Ishikawa (cell line): ENCODE results near the gene NBR1.

Experiments used
- CEBPB ChIP-seq: IDR thresholded peaks from 2 replicates; pipeline ENCODE4 v1.6.1; 2012
- CREB1 ChIP-seq: IDR thresholded peaks from 2 replicates; pipeline ENCODE4 v1.6.1; 2012; ENCODE audit warnings: low read depth
- EGR1 ChIP-seq: IDR thresholded peaks from 2 replicates; pipeline ENCODE4 v1.6.1; 2012
- EP300 ChIP-seq: IDR thresholded peaks from 2 replicates; pipeline ENCODE4 v1.6.1; 2012; ENCODE audit warnings: borderline replicate concordance
- FOXM1 ChIP-seq: IDR thresholded peaks from 2 replicates; pipeline ENCODE4 v1.6.1; 2012; ENCODE audit warnings: low read depth, borderline replicate concordance
- MAX ChIP-seq: IDR thresholded peaks from 2 replicates; pipeline ENCODE4 v1.6.1; 2012
- NFIC ChIP-seq: IDR thresholded peaks from 2 replicates; pipeline ENCODE4 v1.6.1; 2012
- RAD21 ChIP-seq: IDR thresholded peaks from 2 replicates; pipeline ENCODE4 v1.6.1; 2012; ENCODE audit warnings: low read depth
- REST ChIP-seq: IDR thresholded peaks from 2 replicates; pipeline ENCODE4 v1.6.1; 2012; ENCODE audit warnings: low read depth, mild to moderate bottlenecking
- TAF1 ChIP-seq: IDR thresholded peaks from 2 replicates; pipeline ENCODE4 v1.6.1; 2012; ENCODE audit warnings: low read depth, mild to moderate bottlenecking
- TCF12 ChIP-seq: IDR thresholded peaks from 2 replicates; pipeline ENCODE4 v1.6.1; 2012; ENCODE audit warnings: low read depth
- TEAD4 ChIP-seq: IDR thresholded peaks from 2 replicates; pipeline ENCODE4 v1.6.1; 2012
- USF1 ChIP-seq: IDR thresholded peaks from 2 replicates; pipeline ENCODE4 v1.6.1; 2012
- YY1 ChIP-seq: IDR thresholded peaks from 2 replicates; pipeline ENCODE4 v1.6.1; 2012; ENCODE audit warnings: low read depth
- ZBTB7A ChIP-seq: IDR thresholded peaks from 2 replicates; pipeline ENCODE4 v1.6.1; 2012; ENCODE audit warnings: low read depth

The NBR1 gene

GRCh38 chr17:43169561-43170139 lies 1.4 kb upstream of the NBR1 start:
- no peak for TF ChIP-seq FOXM1
- TF ChIP-seq ZBTB7A: peak; percentile 47; the same call in 1 of the 2 replicates

GRCh38 chr17:43170140-43170765 lies 761 bp upstream of the NBR1 start:
- TF ChIP-seq NFIC: no peak
- no peak; the same call in none of the 2 replicates for TF ChIP-seq MAX
- no peak; the same call in 1 of the 2 replicates for TF ChIP-seq TAF1
- TF ChIP-seq ZBTB7A: 0 out of 2 replicates have a peak, but pooled peaks have one; percentile 33
- TF ChIP-seq CREB1: peak; percentile 97
- no peak for TF ChIP-seq TCF12

- peak; percentile 83 for TF ChIP-seq TEAD4
- no peak for TF ChIP-seq EGR1
- 0 out of 2 replicates have a peak, but pooled peaks have one; percentile 2 for TF ChIP-seq CEBPB
- TF ChIP-seq RAD21: no peak; the same call in 1 of the 2 replicates
- TF ChIP-seq NFIC: peak; percentile 52; the same call in 1 of the 2 replicates
- TF ChIP-seq EP300: no peak
- TF ChIP-seq REST: no peak
Observed at GRCh38 chr17:43171586-43172487, 823 bp downstream of the NBR1 start.

- no peak for TF ChIP-seq ZBTB7A
- TF ChIP-seq MAX: no peak
- no peak for TF ChIP-seq FOXM1
Observed at GRCh38 chr17:43175213-43176118, 4.5 kb downstream of the NBR1 start.

- TF ChIP-seq EGR1: no peak
- TF ChIP-seq ZBTB7A: no peak
- TF ChIP-seq TCF12: no peak
- TF ChIP-seq TEAD4: no peak
- TF ChIP-seq FOXM1: no peak
- TF ChIP-seq NFIC: no peak
- TF ChIP-seq CEBPB: no peak
- TF ChIP-seq CREB1: no peak
- no peak for TF ChIP-seq TAF1
- no peak for TF ChIP-seq EP300
- TF ChIP-seq REST: no peak
- TF ChIP-seq YY1: no peak
- TF ChIP-seq RAD21: no peak
- no peak for TF ChIP-seq MAX
- no peak for TF ChIP-seq USF1
Observed at GRCh38 chr17:43176119-43176570, 5.1 kb downstream of the NBR1 start.

- TF ChIP-seq EGR1 (no peak), USF1 (no peak), NFIC (no peak), YY1 (no peak), CEBPB (no peak), FOXM1 (no peak), RAD21 (no peak)
Observed at GRCh38 chr17:43183921-43184320, 12.9 kb downstream of the NBR1 start.
